Panc1 (cell line): ENCODE results near the gene KLF9. TPM values are rescaled to one million over a fixed set of nuclear protein-coding genes. Genes with fewer than 3 reads are reported as not detected.

Experiments used
- ATAC-seq: fragments of 200-7000 bp; cut with Tn5 transposase; 2 replicates; pipeline ENCODE4 v1.9.1; 2020; ENCODE audit warnings: mild to moderate bottlenecking, moderate library complexity
- BruUV-seq: library from RNA; stranded (reverse); fragments of 400-500 nt; replicated peaks from 2 replicates; lab custom pipeline; 2021; lab: Mats Ljungman, UMichigan
- CTCF ChIA-PET: fragments of 300-600 bp; sonication (Branson Sonifier 250); formaldehyde crosslinking; loops from one replicate; lab custom pipeline; 2022; ENCODE audit warnings: antibody characterized with exemption; lab: Charles Lee
- POLR2A ChIA-PET: fragments of 300-600 bp; sonication (Branson Sonifier 250); formaldehyde crosslinking; loops from one replicate; lab custom pipeline; 2022; ENCODE audit warnings: antibody characterized with exemption; lab: Charles Lee
- DNase-seq: peaks from one replicate; pipeline ENCODE4 v3.0.0-alpha.2; 2010; ENCODE audit warnings: low read depth, low spot score
- H3K27ac ChIP-seq: 2 replicates; pipeline ENCODE4 v1.5.1; 2011; ENCODE audit warnings: mild to moderate bottlenecking, low read length, inconsistent platforms
- H3K27me3 ChIP-seq: fragments of 200-500 bp; sonication (Bioruptor generic); 2 replicates; pipeline ENCODE4 v1.6.0; 2014; ENCODE audit warnings: low read length, inconsistent platforms; ENCODE audit not compliant: control insufficient read depth, insufficient read depth
- H3K36me3 ChIP-seq: fragments of 200-500 bp; sonication (Bioruptor generic); 2 replicates; pipeline ENCODE4 v1.5.1; 2014; ENCODE audit warnings: inconsistent platforms, mild to moderate bottlenecking, low read length, moderate library complexity; ENCODE audit not compliant: control insufficient read depth, insufficient read depth
- H3K4me1 ChIP-seq: 2 replicates; pipeline ENCODE4 v1.5.1; 2011; ENCODE audit warnings: inconsistent platforms, mild to moderate bottlenecking, low read length, moderate library complexity; ENCODE audit not compliant: control insufficient read depth, insufficient read depth
- H3K4me3 ChIP-seq, 2 experiments: 2 replicates each; pipeline ENCODE4 v1.5.1; 2011 to 2012; ENCODE audit warnings: low read depth in 2 of 2, low read length in 2 of 2, mild to moderate bottlenecking in 2 of 2, inconsistent platforms in 1 of 2, moderate library complexity in 1 of 2
- H3K9me3 ChIP-seq: fragments of 200-500 bp; sonication (Bioruptor generic); 2 replicates; pipeline ENCODE4 v1.5.1; 2014; ENCODE audit warnings: low read depth, mild to moderate bottlenecking, inconsistent platforms, low read length, moderate library complexity; ENCODE audit not compliant: control insufficient read depth, insufficient read depth
- CTCF ChIP-seq: fragments of 450-650 bp; IDR thresholded peaks from 2 replicates; pipeline ENCODE4 v1.5.1; 2017; ENCODE audit warnings: mild to moderate bottlenecking
- POLR2AphosphoS5 ChIP-seq: IDR thresholded peaks from 2 replicates; pipeline ENCODE4 v1.6.1; 2012; ENCODE audit warnings: mild to moderate bottlenecking, low read depth, low read length, moderate library complexity
- SIN3A ChIP-seq: IDR thresholded peaks from 2 replicates; pipeline ENCODE4 v1.6.1; 2012; ENCODE audit warnings: low read depth, mild to moderate bottlenecking, low read length, moderate library complexity, borderline replicate concordance; ENCODE audit not compliant: insufficient read depth
- TCF7L2 ChIP-seq: IDR thresholded peaks from 2 replicates; pipeline ENCODE4 v1.6.1; 2011; ENCODE audit warnings: mild to moderate bottlenecking, low read depth, low read length, inconsistent platforms
- in situ Hi-C: cut with HindIII; loops from 2 replicates; pipeline ENCODE4 v1.10.0; 2016; ENCODE audit warnings: low sequenced_read_pairs, low pct_unique_long_range_greater_than_20kb
- intact Hi-C: fragments of 100-400 bp; cut with micrococcal nuclease; formaldehyde crosslinking; loops from one replicate; pipeline ENCODE4 v1.10.0; 2022; ENCODE audit not compliant: unreplicated experiment
- total RNA-seq: library from RNA; stranded (reverse); gene quantifications from one replicate; pipeline ENCODE4 v1.2.1, GENCODE V29; 2021; ENCODE audit not compliant: unreplicated experiment
- TF ChIP-seq, protein P1 (sequence below), 2 experiments: IDR thresholded peaks; 2 replicates each; pipeline ENCODE4 v1.6.1; 2011 to 2012; ENCODE audit warnings: low read depth in 2 of 2, control low read depth in 1 of 2, low read length in 1 of 2, mild to moderate bottlenecking in 1 of 2, moderate library complexity in 1 of 2; ENCODE audit not compliant: insufficient read depth in 1 of 2

The KLF9 gene
- total RNA-seq, 1 experiment from 2014 or later = 0.95 TPM

GRCh38 chr9:70405808-70406433, 8.5 kb downstream of the KLF9 start:
- no peak for ATAC-seq
- Histone ChIP-seq H3K9me3 (no peaks in the 10 kb centered on the region), H3K27me3 (no peaks in the 10 kb centered on the region), H3K4me1 (no peaks in the 10 kb centered on the region), H3K36me3 (no peaks in the 10 kb centered on the region), H3K4me3 (no peak overlapping the region), H3K27ac (no peak overlapping the region)
- in situ Hi-C loops = no loop called here
- BruUV-seq = no TSS peak
- POLR2A ChIA-PET = no interaction called here
- DNase-seq = no peak
- TF ChIP-seq CTCF = no peak
- no peak for TF ChIP-seq POLR2AphosphoS5
- no peak for TF ChIP-seq SIN3A
- TF ChIP-seq, protein P1, sequence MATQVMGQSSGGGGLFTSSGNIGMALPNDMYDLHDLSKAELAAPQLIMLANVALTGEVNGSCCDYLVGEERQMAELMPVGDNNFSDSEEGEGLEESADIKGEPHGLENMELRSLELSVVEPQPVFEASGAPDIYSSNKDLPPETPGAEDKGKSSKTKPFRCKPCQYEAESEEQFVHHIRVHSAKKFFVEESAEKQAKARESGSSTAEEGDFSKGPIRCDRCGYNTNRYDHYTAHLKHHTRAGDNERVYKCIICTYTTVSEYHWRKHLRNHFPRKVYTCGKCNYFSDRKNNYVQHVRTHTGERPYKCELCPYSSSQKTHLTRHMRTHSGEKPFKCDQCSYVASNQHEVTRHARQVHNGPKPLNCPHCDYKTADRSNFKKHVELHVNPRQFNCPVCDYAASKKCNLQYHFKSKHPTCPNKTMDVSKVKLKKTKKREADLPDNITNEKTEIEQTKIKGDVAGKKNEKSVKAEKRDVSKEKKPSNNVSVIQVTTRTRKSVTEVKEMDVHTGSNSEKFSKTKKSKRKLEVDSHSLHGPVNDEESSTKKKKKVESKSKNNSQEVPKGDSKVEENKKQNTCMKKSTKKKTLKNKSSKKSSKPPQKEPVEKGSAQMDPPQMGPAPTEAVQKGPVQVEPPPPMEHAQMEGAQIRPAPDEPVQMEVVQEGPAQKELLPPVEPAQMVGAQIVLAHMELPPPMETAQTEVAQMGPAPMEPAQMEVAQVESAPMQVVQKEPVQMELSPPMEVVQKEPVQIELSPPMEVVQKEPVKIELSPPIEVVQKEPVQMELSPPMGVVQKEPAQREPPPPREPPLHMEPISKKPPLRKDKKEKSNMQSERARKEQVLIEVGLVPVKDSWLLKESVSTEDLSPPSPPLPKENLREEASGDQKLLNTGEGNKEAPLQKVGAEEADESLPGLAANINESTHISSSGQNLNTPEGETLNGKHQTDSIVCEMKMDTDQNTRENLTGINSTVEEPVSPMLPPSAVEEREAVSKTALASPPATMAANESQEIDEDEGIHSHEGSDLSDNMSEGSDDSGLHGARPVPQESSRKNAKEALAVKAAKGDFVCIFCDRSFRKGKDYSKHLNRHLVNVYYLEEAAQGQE (IDR thresholded peaks at IDR 0.05; ENCODE audit: insufficient read depth in 1 of 2, low read depth in 2 of 2, low read length in 1 of 2) = no peak
- TF ChIP-seq TCF7L2 = no peak
- CTCF ChIA-PET = no interaction called here
- intact Hi-C loops = no loop called here

- ChIA-PET CTCF (no interaction called here), POLR2A (no interaction called here)
- H3K9me3 ChIP-seq = no peaks in the 10 kb centered on the region
- H3K36me3 ChIP-seq = no peaks in the 10 kb centered on the region
- H3K4me3 ChIP-seq = no peak overlapping the region
- DNase-seq (no peak), ATAC-seq (no peak)
- intact Hi-C loops = no loop called here
- H3K27me3 ChIP-seq = no peaks in the 10 kb centered on the region
- TF ChIP-seq, protein P1 (IDR thresholded peaks at IDR 0.05; ENCODE audit: insufficient read depth in 1 of 2, low read depth in 2 of 2, low read length in 1 of 2) = no peak
- no peak for TF ChIP-seq POLR2AphosphoS5
- no TSS peak for BruUV-seq
- H3K27ac ChIP-seq = no peak overlapping the region
- no peaks in the 10 kb centered on the region for H3K4me1 ChIP-seq
- in situ Hi-C loops = no loop called here
Measured at GRCh38 chr9:70404261-70404660, 10.2 kb downstream of the KLF9 start.
